NCI-H1105 treated with DMSO at 0.1 percent for 48 hours (cell line): ENCODE measurements around the gene SELENOH.

Experiments used
- DNase-seq: peaks from one replicate; lab custom pipeline; 2025; lab: John Stamatoyannopoulos, UW

The SELENOH gene

DNA sequence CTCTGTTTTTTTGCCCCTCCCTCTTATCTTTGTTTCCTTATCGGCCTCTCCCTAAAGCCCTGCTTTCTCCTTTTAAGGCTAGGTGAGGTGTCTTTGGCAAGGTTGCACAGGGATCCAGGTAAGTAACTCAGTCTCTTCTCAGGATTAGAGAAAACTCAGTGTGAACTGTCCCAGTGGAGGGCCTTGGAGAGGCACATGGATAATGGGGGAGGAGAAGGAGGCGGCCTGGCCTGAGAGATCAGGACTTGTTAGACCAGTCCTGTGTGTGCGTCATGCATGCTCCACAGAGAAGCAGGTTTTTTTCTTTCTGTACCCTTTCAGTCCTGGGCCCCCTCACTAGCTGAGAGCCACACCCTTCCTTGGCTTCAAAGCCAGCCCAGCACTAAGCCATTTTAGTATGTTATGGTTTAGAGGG, 40.2 kb downstream of the SELENOH start:
- DNase-seq, result no peak

DNA sequence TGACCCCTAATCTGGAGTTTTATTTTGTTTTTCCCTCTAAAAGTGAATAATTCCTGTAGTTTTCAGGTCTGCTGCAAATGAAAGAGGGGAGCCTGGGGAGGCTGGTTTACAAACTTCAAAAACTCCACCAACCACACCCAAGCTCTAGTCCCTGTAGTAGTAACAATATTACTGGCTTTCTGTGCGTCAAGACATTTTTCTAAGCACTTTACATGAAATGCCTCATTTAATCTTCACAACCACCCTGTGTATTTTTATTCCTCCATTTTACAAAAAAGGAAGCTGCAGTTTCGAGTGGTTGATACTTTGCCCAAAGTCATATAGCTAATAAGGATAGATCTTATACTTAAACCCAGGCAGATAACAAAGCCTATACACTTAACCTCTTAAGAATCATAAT, 43.8 kb downstream of the SELENOH start:
- no peak for DNase-seq

DNA sequence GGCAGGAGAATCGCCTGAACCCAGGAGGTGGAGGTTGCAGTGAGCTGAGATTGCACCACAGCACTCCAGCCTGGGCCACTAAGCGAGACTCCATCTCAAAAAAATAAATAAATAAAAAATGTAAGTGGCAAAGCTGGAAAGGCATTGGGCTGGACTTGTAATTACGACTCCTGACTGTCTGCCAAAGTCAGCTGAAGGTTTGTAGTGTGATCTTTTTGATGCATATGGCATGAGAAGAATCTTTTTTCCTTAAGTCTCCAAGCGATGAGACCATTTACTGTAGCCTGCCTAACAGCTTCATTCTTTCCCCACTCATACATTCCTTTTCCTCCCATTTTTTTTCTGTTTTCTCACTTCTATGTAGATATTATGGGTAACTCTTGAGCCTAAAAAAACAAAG, 45.1 kb downstream of the SELENOH start:
- DNase-seq, result no peak

DNA sequence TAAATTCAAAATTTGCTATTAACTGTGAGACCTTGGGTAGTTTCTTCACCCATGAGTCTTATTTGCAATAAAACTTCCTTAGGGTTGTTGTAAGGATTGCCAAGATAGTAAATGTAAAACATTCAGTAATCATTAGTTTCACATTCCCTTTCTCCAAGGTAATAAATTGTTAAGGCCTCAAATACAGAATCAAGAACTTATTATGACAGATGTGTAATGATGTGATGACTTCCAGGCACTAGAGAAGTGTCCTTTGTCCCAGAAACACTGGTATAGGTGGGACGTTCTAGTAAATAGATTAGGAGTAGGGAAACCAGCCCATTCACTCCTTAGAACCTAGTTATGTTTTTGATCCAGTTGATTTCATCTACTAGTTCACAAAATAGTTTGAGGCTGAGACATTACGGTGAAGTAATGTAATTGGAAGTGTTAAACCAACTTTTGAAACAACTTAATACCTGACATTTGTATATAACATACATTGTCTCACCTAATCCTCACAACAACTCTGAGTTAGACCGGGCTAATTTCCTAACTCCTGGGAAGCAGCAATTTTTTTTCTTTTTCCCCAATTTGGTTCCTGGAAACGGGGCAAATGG, 45.8 kb downstream of the SELENOH start:
- no peak for DNase-seq

DNA sequence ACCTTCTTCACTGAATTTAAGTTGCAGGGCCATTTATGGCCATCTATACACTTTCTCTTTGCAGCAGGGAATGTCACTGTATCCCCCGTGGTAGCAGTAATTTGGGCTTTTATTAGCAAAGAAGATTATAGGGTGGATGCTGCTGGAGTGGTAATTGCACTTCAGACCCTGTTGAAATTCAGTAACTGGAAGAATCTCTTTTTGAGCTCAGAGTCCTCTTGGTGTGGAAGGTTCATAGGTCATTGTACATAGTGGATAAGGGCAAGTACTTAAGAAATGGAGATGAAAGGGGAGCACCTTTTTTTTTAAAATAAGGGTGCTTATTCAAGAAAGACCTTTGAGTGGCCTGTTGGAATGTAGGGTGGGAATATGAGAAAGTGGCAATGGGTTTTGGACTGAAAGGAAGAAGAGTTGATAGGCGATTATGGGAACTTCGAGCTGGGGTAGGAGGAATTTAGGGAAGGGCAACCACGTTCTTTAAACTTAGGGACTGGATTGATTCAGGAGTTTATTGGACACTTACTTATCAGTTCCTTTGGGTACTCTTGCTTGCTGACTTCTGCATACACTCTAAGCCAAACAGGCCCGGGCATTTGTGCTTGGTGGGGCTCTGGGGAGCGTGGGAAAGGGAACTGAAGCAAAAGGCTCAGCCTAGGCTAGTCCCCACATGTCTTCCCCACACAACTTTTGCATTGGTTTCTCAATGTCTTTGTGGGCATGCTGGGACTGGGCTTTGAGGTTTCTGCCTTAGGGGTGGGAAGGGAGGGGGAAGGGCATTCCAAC, 46.8 kb downstream of the SELENOH start:
- DNase-seq, result no peak

DNA sequence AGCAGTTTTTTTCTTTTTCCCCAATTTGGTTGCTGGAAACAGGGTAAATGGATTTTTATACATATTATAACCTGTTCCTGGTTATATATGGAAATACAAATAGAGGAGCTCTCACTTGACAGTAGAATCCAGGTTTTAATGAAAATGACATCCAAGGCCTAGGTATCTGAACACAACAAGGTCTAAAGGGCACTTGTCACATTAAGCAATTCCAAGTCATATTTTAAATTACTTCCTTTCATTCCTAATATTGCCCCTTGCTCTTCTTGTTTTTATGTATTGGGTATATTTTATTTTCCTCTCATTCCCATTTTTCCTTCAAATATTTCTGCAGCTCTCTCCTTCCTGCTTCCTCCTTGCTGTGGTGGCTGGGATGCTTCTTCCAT, 47.4 kb downstream of the SELENOH start:
- DNase-seq, result no peak

DNA sequence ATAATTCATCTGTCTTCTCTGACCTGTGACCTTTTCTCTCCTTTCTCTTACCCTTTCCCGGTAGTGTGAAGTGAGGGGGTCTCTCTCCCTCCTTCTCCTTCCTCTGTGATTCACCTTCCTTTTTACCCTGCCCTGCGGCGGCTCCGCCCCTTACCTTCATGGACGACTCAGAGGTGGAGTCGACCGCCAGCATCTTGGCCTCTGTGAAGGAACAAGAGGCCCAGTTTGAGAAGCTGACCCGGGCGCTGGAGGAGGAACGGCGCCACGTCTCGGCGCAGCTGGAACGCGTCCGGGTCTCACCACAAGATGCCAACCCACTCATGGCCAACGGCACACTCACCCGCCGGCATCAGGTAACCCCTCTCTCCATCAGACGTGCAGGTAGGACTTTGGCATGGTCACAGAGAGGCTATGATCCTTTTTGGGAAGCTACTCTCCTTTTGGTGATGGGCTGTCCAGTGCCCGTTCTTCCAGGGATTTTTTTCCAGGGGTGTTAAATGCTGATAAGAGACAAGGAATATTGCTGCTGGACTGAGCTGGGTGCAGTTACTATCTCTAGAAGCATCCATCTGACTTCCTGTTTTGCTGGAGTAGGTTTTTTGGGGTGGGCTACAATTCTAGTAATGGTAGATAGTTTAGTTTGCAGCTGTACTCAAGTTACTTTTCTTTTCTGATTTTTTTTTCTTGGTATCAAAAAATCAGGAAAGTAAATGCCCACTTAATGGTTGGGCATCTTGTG, 50.2 kb downstream of the SELENOH start:
- no peak for DNase-seq

DNA sequence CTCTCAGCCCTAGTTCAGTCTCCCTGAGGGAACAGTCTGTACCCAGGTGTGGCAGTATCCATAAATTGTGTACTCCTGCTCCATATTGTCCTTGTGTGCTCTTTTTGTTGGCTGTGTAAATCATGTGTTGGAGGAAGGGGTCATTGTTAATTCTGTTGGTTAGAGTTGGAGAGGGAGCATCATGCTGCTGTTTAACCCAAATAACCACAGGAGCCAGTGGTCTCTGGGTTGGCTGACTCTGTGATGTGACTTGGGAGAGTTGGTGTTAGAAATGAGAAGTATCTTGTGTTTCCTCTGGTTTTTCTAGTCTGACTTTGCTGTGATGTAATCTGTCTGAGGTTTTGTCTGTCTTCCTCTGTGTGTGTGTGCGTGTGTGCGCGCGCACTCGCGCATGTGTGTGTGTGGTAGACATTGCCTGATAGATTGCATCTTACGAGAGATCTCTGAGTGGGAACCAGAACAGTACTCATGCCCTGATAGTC, 50.8 kb downstream of the SELENOH start:
- DNase-seq, result no peak

DNA sequence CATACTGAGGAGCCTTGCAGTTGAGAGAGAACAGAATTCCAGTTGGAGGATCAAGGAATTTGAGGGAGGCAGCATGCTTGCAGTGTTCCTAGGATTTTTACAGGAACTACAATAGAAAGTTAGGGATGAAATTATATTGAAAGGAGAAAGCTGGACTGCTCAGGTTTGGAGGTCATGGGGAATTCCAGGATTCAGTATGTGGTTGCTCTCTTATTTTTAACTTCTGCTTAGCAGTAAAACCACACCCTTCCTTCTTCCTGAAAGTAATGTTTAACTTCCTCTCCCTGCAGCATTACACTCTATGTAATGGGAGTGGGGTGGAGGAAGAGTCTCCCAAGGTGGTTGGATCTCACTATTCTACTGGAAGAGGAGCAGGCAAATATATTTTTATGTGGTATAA, 51.6 kb downstream of the SELENOH start:
- no peak for DNase-seq
